WTC11 (cell line): Measurements from ENCODE around the gene LGALS4. TPM values are rescaled to one million over a fixed set of nuclear protein-coding genes. Genes with fewer than 3 reads are reported as not detected.
"Not testable (repeated sequence)": the region's sequence is repeated elsewhere in the genome, so short reads cannot be mapped to it uniquely, and the experiment has no call there.

Experiments used
- ATAC-seq: fragments of 200-7000 bp; cut with Tn5 transposase; 2 replicates; pipeline ENCODE4 v1.10.0; 2021; ENCODE audit warnings: mild to moderate bottlenecking, moderate library complexity
- CTCF ChIA-PET: fragments of 300-600 bp; sonication (Branson Sonifier 250); formaldehyde crosslinking; loops from one replicate; lab custom pipeline; 2021; ENCODE audit warnings: antibody characterized with exemption; lab: Charles Lee
- POLR2A ChIA-PET: fragments of 350-600 bp; sonication (Branson Sonifier 250); formaldehyde crosslinking; loops from one replicate; lab custom pipeline; 2021; ENCODE audit warnings: antibody characterized with exemption; lab: Charles Lee
- DNase-seq: peaks from one replicate; pipeline ENCODE4 v3.0.0; 2021; ENCODE audit warnings: low spot score
- H3K27ac Mint-ChIP-seq: 2 replicates; pipeline ENCODE4 v1.8.0; 2021; ENCODE audit warnings: mixed read lengths
- H3K27me3 Mint-ChIP-seq: 2 replicates; pipeline ENCODE4 v1.8.0; 2021; ENCODE audit warnings: low read depth, mild to moderate bottlenecking, moderate library complexity, mixed read lengths
- H3K36me3 Mint-ChIP-seq: 2 replicates; pipeline ENCODE4 v1.8.0; 2021; ENCODE audit warnings: mixed read lengths
- H3K4me1 Mint-ChIP-seq: 2 replicates; pipeline ENCODE4 v1.8.0; 2022; ENCODE audit warnings: mixed read lengths
- H3K4me3 Mint-ChIP-seq: 2 replicates; pipeline ENCODE4 v1.8.0; 2021; ENCODE audit warnings: mild to moderate bottlenecking, moderate library complexity, mixed read lengths
- H3K9me3 Mint-ChIP-seq: 2 replicates; pipeline ENCODE4 v1.8.0; 2021; ENCODE audit warnings: mixed read lengths
- ATF1 ChIP-seq: sonication (generic); formaldehyde crosslinking; IDR thresholded peaks from 2 replicates; pipeline ENCODE4 v1.8.1; 2023; ENCODE audit warnings: mild to moderate bottlenecking, moderate library complexity, missing genetic modification reagents
- CREB1 ChIP-seq: sonication (generic); formaldehyde crosslinking; IDR thresholded peaks from 2 replicates; pipeline ENCODE4 v1.8.0; 2023; ENCODE audit warnings: mild to moderate bottlenecking, missing genetic modification reagents
- E2F1 ChIP-seq: sonication (generic); formaldehyde crosslinking; IDR thresholded peaks from 2 replicates; pipeline ENCODE4 v1.8.0; 2022; ENCODE audit warnings: mild to moderate bottlenecking, missing genetic modification reagents
- E2F4 ChIP-seq: sonication (generic); formaldehyde crosslinking; IDR thresholded peaks from 2 replicates; pipeline ENCODE4 v1.8.1; 2022; ENCODE audit warnings: low read depth, mild to moderate bottlenecking, moderate library complexity, missing genetic modification reagents, borderline replicate concordance
- ELF4 ChIP-seq: sonication (generic); formaldehyde crosslinking; IDR thresholded peaks from 2 replicates; pipeline ENCODE4 v1.8.1; 2022; ENCODE audit warnings: low read depth, mild to moderate bottlenecking, moderate library complexity, missing genetic modification reagents
- ERG ChIP-seq: fragments of 250-450 bp; sonication (Bioruptor Pico); IDR thresholded peaks from 2 replicates; pipeline ENCODE4 v1.8.0; 2021; ENCODE audit warnings: mild to moderate bottlenecking
- FOXJ3 ChIP-seq: sonication (generic); formaldehyde crosslinking; IDR thresholded peaks from 2 replicates; pipeline ENCODE4 v1.9.0; 2021; ENCODE audit warnings: missing genetic modification reagents, mild to moderate bottlenecking, borderline replicate concordance
- FOXP1 ChIP-seq: sonication (generic); formaldehyde crosslinking; IDR thresholded peaks from 2 replicates; pipeline ENCODE4 v1.8.0; 2022; ENCODE audit warnings: missing genetic modification reagents, mild to moderate bottlenecking, moderate library complexity, borderline replicate concordance
- GABPB1 ChIP-seq: sonication (generic); formaldehyde crosslinking; IDR thresholded peaks from 2 replicates; pipeline ENCODE4 v1.8.1; 2023; ENCODE audit warnings: mild to moderate bottlenecking, missing genetic modification reagents
- IRF2 ChIP-seq: sonication (generic); formaldehyde crosslinking; IDR thresholded peaks from 2 replicates; pipeline ENCODE4 v1.8.0; 2022; ENCODE audit warnings: low read depth, missing genetic modification reagents, borderline replicate concordance
- JAZF1 ChIP-seq: fragments of 250-450 bp; sonication (Bioruptor Pico); IDR thresholded peaks from 2 replicates; pipeline ENCODE4 v1.9.0; 2021; ENCODE audit warnings: moderate library complexity, mild to moderate bottlenecking, inconsistent platforms
- MYBL2 ChIP-seq: sonication (generic); formaldehyde crosslinking; IDR thresholded peaks from 2 replicates; pipeline ENCODE4 v1.8.1; 2023; ENCODE audit warnings: mild to moderate bottlenecking, moderate library complexity, missing genetic modification reagents
- PRDM15 ChIP-seq: sonication (generic); formaldehyde crosslinking; IDR thresholded peaks from 2 replicates; pipeline ENCODE4 v1.8.0; 2022; ENCODE audit warnings: missing genetic modification reagents
- PREB ChIP-seq: sonication (generic); formaldehyde crosslinking; IDR thresholded peaks from 2 replicates; pipeline ENCODE4 v1.8.1; 2022; ENCODE audit warnings: mild to moderate bottlenecking, missing genetic modification reagents, moderate library complexity, borderline replicate concordance
- ZBTB21 ChIP-seq: sonication (generic); formaldehyde crosslinking; IDR thresholded peaks from 2 replicates; pipeline ENCODE4 v1.8.1; 2023; ENCODE audit warnings: mild to moderate bottlenecking, missing genetic modification reagents, borderline replicate concordance
- ZNF121 ChIP-seq: sonication (generic); formaldehyde crosslinking; IDR thresholded peaks from 2 replicates; pipeline ENCODE4 v1.8.0; 2023; ENCODE audit warnings: missing genetic modification reagents
- ZNF219 ChIP-seq: sonication (generic); formaldehyde crosslinking; IDR thresholded peaks from 2 replicates; pipeline ENCODE4 v1.8.0; 2023; ENCODE audit warnings: missing genetic modification reagents, mild to moderate bottlenecking, borderline replicate concordance
- ZNF396 ChIP-seq: fragments of 250-450 bp; sonication (Bioruptor Pico); IDR thresholded peaks from 2 replicates; pipeline ENCODE4 v1.8.0; 2021; ENCODE audit warnings: mild to moderate bottlenecking, moderate library complexity, borderline replicate concordance
- ZNF423 ChIP-seq: fragments of 250-450 bp; sonication (Bioruptor Pico); IDR thresholded peaks from 2 replicates; pipeline ENCODE4 v2.1.2; 2022; ENCODE audit warnings: mild to moderate bottlenecking, moderate library complexity
- ZNF671 ChIP-seq: fragments of 250-450 bp; sonication (Bioruptor Pico); IDR thresholded peaks from 2 replicates; pipeline ENCODE4 v1.8.0; 2021; ENCODE audit warnings: mild to moderate bottlenecking
- total RNA-seq: library from RNA; stranded (reverse); gene quantifications from 3 replicates; pipeline ENCODE4 v1.2.3, GENCODE V29; 2021

Gene LGALS4
- total RNA-seq, 1 experiment from 2014 or later: 1.5 TPM

- peaks cover 2% of the 10 kb centered on the region; the same call in 1 of the 2 replicates for H3K27me3 Mint-ChIP-seq
- ChIA-PET CTCF (interaction anchor here (1.2 kb wide), 1 partner anchor 377 kb away, joined by 3 read pairs; no protein-coding TSS in a partner anchor), POLR2A (no interaction called here)
- ATAC-seq: no peak
- DNase-seq: no peak
- peaks cover 30% of the 10 kb centered on the region for H3K4me1 Mint-ChIP-seq
- TF ChIP-seq ZNF396: no peak
- no peak for TF ChIP-seq CREB1
- TF ChIP-seq E2F4 (CRISPR knock-in tag): no peak
- no peak for TF ChIP-seq ATF1 (CRISPR knock-in tag)
- no peak for TF ChIP-seq FOXP1 (CRISPR knock-in tag)
- TF ChIP-seq ZNF671 (CRISPR knock-in tag): no peak
- no peak for TF ChIP-seq JAZF1
- TF ChIP-seq IRF2 (CRISPR knock-in tag): no peak
- TF ChIP-seq ZNF121 (CRISPR knock-in tag): no peak
- TF ChIP-seq ZNF423 (CRISPR knock-in tag): no peak
- TF ChIP-seq E2F1 (CRISPR knock-in tag): no peak
- no peak for TF ChIP-seq PREB (CRISPR knock-in tag)
- H3K4me3 Mint-ChIP-seq: peak overlapping the region; percentile 81
- no peaks in the 10 kb centered on the region for H3K9me3 Mint-ChIP-seq
- H3K27ac Mint-ChIP-seq: no peak overlapping the region
- peaks cover 26% of the 10 kb centered on the region for H3K36me3 Mint-ChIP-seq
Observed at GRCh38 chr19:38830039-38830733, 17.4 kb upstream of the LGALS4 start.

- H3K27me3 Mint-ChIP-seq, POLR2A ChIA-PET: not testable (repeated sequence)
Observed at GRCh38 chr19:38829203-38829602, 16.5 kb upstream of the LGALS4 start.

GRCh38 chr19:38826856-38827551 lies 14.3 kb upstream of the LGALS4 start:
- POLR2A ChIA-PET: interaction anchor here (0.6 kb wide), 1 partner anchor 48 kb away, joined by 4 read pairs; no protein-coding TSS in a partner anchor
- Mint-ChIP-seq H3K36me3 (peaks cover 42% of the 10 kb centered on the region), H3K27me3 (peaks cover 12% of the 10 kb centered on the region), H3K4me3 (no peak overlapping the region), H3K9me3 (peaks cover 11% of the 10 kb centered on the region), H3K4me1 (peaks cover 50% of the 10 kb centered on the region), H3K27ac (peak overlapping the region; percentile 11; the same call in 1 of the 2 replicates)
- DNase-seq (no peak), ATAC-seq (no peak)
- CTCF ChIA-PET: no interaction called here
- no peak for TF ChIP-seq ELF4 (CRISPR knock-in tag)
- no peak for TF ChIP-seq E2F1 (CRISPR knock-in tag)
- no peak for TF ChIP-seq PRDM15 (CRISPR knock-in tag)
- no peak for TF ChIP-seq ZNF219 (CRISPR knock-in tag)
- TF ChIP-seq FOXJ3 (CRISPR knock-in tag): no peak
- no peak for TF ChIP-seq MYBL2 (CRISPR knock-in tag)
- TF ChIP-seq ERG (CRISPR knock-in tag): no peak
- no peak for TF ChIP-seq ZBTB21 (CRISPR knock-in tag)
- no peak for TF ChIP-seq GABPB1 (CRISPR knock-in tag)

More at GRCh38 chr19:38829203-38829602, 16.5 kb upstream of the LGALS4 start:
- H3K27ac Mint-ChIP-seq, H3K9me3 Mint-ChIP-seq, CTCF ChIA-PET, ATAC-seq, DNase-seq, H3K4me3 Mint-ChIP-seq: not testable (repeated sequence)
- Mint-ChIP-seq H3K36me3 (peaks cover 26% of the 10 kb centered on the region), H3K4me1 (peaks cover 40% of the 10 kb centered on the region)
- TF ChIP-seq GABPB1 (CRISPR knock-in tag): 0 out of 2 replicates have a peak, but pooled peaks have one; percentile 49
